B cell (primary cell): Measurements from ENCODE around the gene PLEKHH1. TPM values are rescaled to one million over a fixed set of nuclear protein-coding genes. Genes with fewer than 3 reads are reported as not detected.

ENCODE experiments used
- ATAC-seq: fragments of 200-7000 bp; cut with Tn5 transposase; one replicate; pipeline ENCODE4 v1.10.0; 2021; ENCODE audit warnings: low read depth, mild to moderate bottlenecking, moderate number of reproducible peaks, moderate library complexity
- CTCF ChIA-PET: fragments of 350-600 bp; sonication (Branson Sonifier 250); formaldehyde crosslinking; loops from one replicate; lab custom pipeline; 2021; ENCODE audit warnings: antibody characterized with exemption, inconsistent platforms; lab: Charles Lee
- POLR2A ChIA-PET: fragments of 350-600 bp; sonication (Branson Sonifier 250); formaldehyde crosslinking; loops from one replicate; lab custom pipeline; 2021; ENCODE audit warnings: antibody characterized with exemption; lab: Charles Lee
- DNase-seq: peaks from one replicate; pipeline ENCODE4 v3.0.0; 2013
- H2AFZ ChIP-seq: 2 replicates; pipeline ENCODE4 v1.6.1; 2012; ENCODE audit warnings: mild to moderate bottlenecking, low read depth, low read length; ENCODE audit not compliant: insufficient read depth, poor library complexity, severe bottlenecking
- H3K27ac ChIP-seq, 2 donors: 1 replicate in 1 of 2; 2 replicates in 1 of 2; pipeline ENCODE4 v1.5.1; 2012 to 2013; ENCODE audit warnings: low read length in 2 of 2, mild to moderate bottlenecking in 2 of 2, moderate library complexity in 1 of 2
- H3K27me3 ChIP-seq, 4 experiments: fragments of 200-600 bp in 1 of 4; sonication (generic) in 1 of 4; replicated peaks in 1 of 4; 1 replicate in 2 of 4; 2 replicates in 2 of 4; pipeline versions ENCODE4 v1.6.1 to v1.7.0; 2013 to 2016; ENCODE audit warnings: low read length in 3 of 4, mild to moderate bottlenecking in 2 of 4, mixed read lengths in 1 of 4, moderate library complexity in 1 of 4; ENCODE audit not compliant: insufficient read depth in 4 of 4, control insufficient read depth in 3 of 4; ENCODE audit errors: control extremely low read depth in 1 of 4
- H3K36me3 ChIP-seq, 2 experiments: replicated peaks in 1 of 2; 1 replicate in 1 of 2; 2 replicates in 1 of 2; pipeline versions ENCODE4 v1.6.1 to v1.7.1; 2013; ENCODE audit warnings: low read length in 1 of 2; ENCODE audit not compliant: insufficient read depth in 2 of 2, control insufficient read depth in 1 of 2; ENCODE audit errors: control extremely low read depth in 1 of 2, extremely low read depth in 1 of 2
- H3K4me1 ChIP-seq, 2 donors: fragments of 200-600 bp in 1 of 2; sonication (generic) in 1 of 2; 1 replicate in 1 of 2; 2 replicates in 1 of 2; pipeline versions ENCODE4 v1.5.1 to v1.6.1; 2013 to 2017; ENCODE audit warnings: low read length in 2 of 2; ENCODE audit not compliant: control insufficient read depth in 2 of 2, insufficient read depth in 2 of 2
- H3K4me2 ChIP-seq: replicated peaks from 2 replicates; pipeline ENCODE3; 2012; ENCODE audit warnings: mild to moderate bottlenecking, low read depth, low read length; ENCODE audit not compliant: poor library complexity, severe bottlenecking
- H3K4me3 ChIP-seq, 5 experiments: fragments of 200-600 bp in 1 of 5; sonication (generic) in 1 of 5; 1 replicate in 3 of 5; 2 replicates in 2 of 5; pipeline versions ENCODE4 v1.5.1 to v1.7.0; 2011 to 2016; ENCODE audit warnings: low read length in 4 of 5, mild to moderate bottlenecking in 4 of 5, low read depth in 2 of 5, control low read depth in 1 of 5, moderate library complexity in 1 of 5; ENCODE audit not compliant: insufficient read depth in 1 of 5; ENCODE audit errors: control extremely low read depth in 1 of 5, extremely low read depth in 1 of 5
- H3K79me2 ChIP-seq: fragments of 200-600 bp; sonication (generic); one replicate; pipeline ENCODE4 v1.6.0; 2016; ENCODE audit warnings: low read length; ENCODE audit not compliant: control insufficient read depth, insufficient read depth
- H3K9ac ChIP-seq: fragments of 200-600 bp; sonication (generic); 2 replicates; pipeline ENCODE4 v1.6.1; 2017; ENCODE audit warnings: mild to moderate bottlenecking, low read length, moderate library complexity
- H3K9me3 ChIP-seq, 3 donors: one replicate each; pipeline versions ENCODE4 v1.6.1 to v1.7.1; 2013; ENCODE audit warnings: low read length in 2 of 3; ENCODE audit not compliant: control insufficient read depth in 2 of 3, insufficient read depth in 1 of 3; ENCODE audit errors: control extremely low read depth in 1 of 3
- H4K20me1 ChIP-seq: 2 replicates; pipeline ENCODE4 v1.6.0; 2012; ENCODE audit warnings: mild to moderate bottlenecking, low read length; ENCODE audit not compliant: insufficient read depth, control insufficient read depth, poor library complexity, severe bottlenecking
- H3K27ac Mint-ChIP-seq: one replicate; pipeline ENCODE4 v1.8.0; 2021; ENCODE audit warnings: mixed read lengths
- H3K27me3 Mint-ChIP-seq: one replicate; pipeline ENCODE4 v1.8.0; 2021; ENCODE audit warnings: mixed read lengths
- H3K4me1 Mint-ChIP-seq: one replicate; pipeline ENCODE4 v1.8.0; 2021; ENCODE audit warnings: mixed read lengths
- H3K4me3 Mint-ChIP-seq: one replicate; pipeline ENCODE4 v1.8.0; 2021; ENCODE audit warnings: mixed read lengths
- H3K9me3 Mint-ChIP-seq: one replicate; pipeline ENCODE4 v1.8.0; 2022; ENCODE audit warnings: mixed read lengths; ENCODE audit not compliant: insufficient read depth
- CTCF ChIP-seq: fragments of 200-600 bp; IDR thresholded peaks from one replicate; pipeline ENCODE4 v1.8.0; 2022; ENCODE audit warnings: antibody characterized with exemption, mild to moderate bottlenecking
- EZH2 ChIP-seq: IDR thresholded peaks from 2 replicates; pipeline ENCODE4 v1.6.1; 2012; ENCODE audit warnings: borderline replicate concordance, low read depth, mild to moderate bottlenecking, moderate library complexity, low read length; ENCODE audit not compliant: insufficient read depth, poor library complexity, severe bottlenecking
- WGBS: methylation state at CpG from one replicate; pipeline ENCODE4 v1.1.5; 2013; ENCODE audit warnings: missing lambda C conversion rate; ENCODE audit not compliant: insufficient coverage; 5-methylcytosine and 5-hydroxymethylcytosine counted together
- intact Hi-C: fragments of 100-400 bp; cut with micrococcal nuclease; formaldehyde crosslinking; loops from one replicate; pipeline ENCODE4 v1.10.0; 2022
- polyA plus RNA-seq: library from polyadenylated mRNA; depleted of rRNA; stranded (reverse); fragments of >200 nt; gene quantifications from 2 replicates; pipeline ENCODE4 v1.2.3, GENCODE V29; 2012
- total RNA-seq, 2 donors: library from RNA; stranded (reverse); fragments of 120-200 nt in 1 of 2; gene quantifications; 1 replicate in 1 of 2; 2 replicates in 1 of 2; pipeline versions ENCODE4 v1.2.3 to v1.2.4, GENCODE V29; 2013 to 2022

The PLEKHH1 gene
- total and polyA plus RNA-seq, 2 donors (not counting 1 experiment from before 2014, with no cell fraction given): 0.17 to 0.37 TPM

- Mint-ChIP-seq H3K27ac (no peak overlapping the region), H3K27me3 (no peaks in the 10 kb centered on the region), H3K4me3 (no peak overlapping the region), H3K4me1 (peaks cover 16% of the 10 kb centered on the region), H3K9me3 (no peaks in the 10 kb centered on the region)
- TF ChIP-seq EZH2: no peak
- no peak for TF ChIP-seq CTCF
- H3K4me1 ChIP-seq: peaks cover 12 to 13% of the 10 kb centered on the region in 2 donors
- no peak overlapping the region for H3K27ac ChIP-seq
- DNase-seq (no peak), ATAC-seq (no peak)
- CTCF ChIA-PET: no interaction called here
- POLR2A ChIA-PET: no interaction called here
- H3K36me3 ChIP-seq: no peaks in the 10 kb centered on the region
- no peaks in the 10 kb centered on the region for H3K79me2 ChIP-seq
- no peak overlapping the region for H3K4me2 ChIP-seq
- no peaks in the 10 kb centered on the region for H3K27me3 ChIP-seq
- no peak overlapping the region for H2AFZ ChIP-seq
- H3K9ac ChIP-seq: no peak overlapping the region
- intact Hi-C loops: no loop called here
- 92% methylated on average over 5 of the region's 5 CpGs for WGBS
- H3K9me3 ChIP-seq: no peaks in the 10 kb centered on the region
- no peak overlapping the region for H3K4me3 ChIP-seq
- H4K20me1 ChIP-seq: no peaks in the 10 kb centered on the region
Observed at GRCh38 chr14:67607646-67608045, 74.6 kb downstream of the PLEKHH1 start.

DNA sequence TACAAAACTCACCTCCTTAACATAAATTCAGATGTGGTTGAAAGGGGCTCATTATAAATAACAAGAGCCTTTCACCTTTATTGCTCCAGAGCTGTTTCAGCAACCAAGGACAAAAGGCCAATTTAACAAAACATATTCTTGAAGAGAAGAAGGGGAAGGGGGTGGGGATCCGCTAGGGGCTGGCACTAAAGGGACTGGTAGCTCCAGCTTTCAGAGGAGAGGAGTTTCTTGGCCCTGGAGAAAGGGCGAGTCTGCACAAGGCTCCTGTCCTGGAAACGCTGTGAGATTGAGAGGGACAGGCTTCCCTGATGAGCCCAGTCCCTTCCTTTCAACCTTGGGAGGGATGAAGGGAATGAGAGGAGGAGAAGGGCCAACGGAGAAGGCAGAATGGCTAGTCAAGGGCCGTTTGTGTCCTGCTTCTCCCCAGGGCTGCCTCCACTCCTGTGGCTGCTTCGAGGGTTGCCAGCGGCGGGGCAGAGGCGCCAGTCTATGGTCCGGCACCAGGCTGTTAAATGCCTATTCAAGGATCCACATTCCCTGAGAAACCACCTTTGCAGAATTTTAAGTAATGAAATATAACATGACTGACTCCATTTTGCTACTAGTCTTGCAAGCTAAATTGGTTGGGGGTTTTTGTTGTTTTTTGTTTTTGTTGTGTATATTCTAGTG, 76.7 kb downstream of the PLEKHH1 start:
- no peaks in the 10 kb centered on the region for H3K4me1 ChIP-seq
- CTCF ChIA-PET: interaction anchor here (1.5 kb wide), 1 partner anchor 25 kb away, joined by 3 read pairs; no protein-coding TSS in a partner anchor
- no peak overlapping the region for H3K4me3 Mint-ChIP-seq

More for the DNA sequence above, 76.7 kb downstream of the PLEKHH1 start:
- Histone ChIP-seq H4K20me1 (no peaks in the 10 kb centered on the region), H3K4me3 (no peak overlapping the region), H3K9ac (no peak overlapping the region), H3K4me2 (no peak overlapping the region), H3K36me3 (no peaks in the 10 kb centered on the region), H3K9me3 (no peaks in the 10 kb centered on the region), H3K79me2 (no peaks in the 10 kb centered on the region), H3K27me3 (no peaks in the 10 kb centered on the region), H2AFZ (no peak overlapping the region), H3K27ac (no peak overlapping the region)
- DNase-seq (no peak), ATAC-seq (no peak)
- 87% methylated on average over 8 of the region's 10 CpGs for WGBS
- no peaks in the 10 kb centered on the region for H3K9me3 Mint-ChIP-seq
- POLR2A ChIA-PET: no interaction called here
- no peaks in the 10 kb centered on the region for H3K27me3 Mint-ChIP-seq
- peaks cover 2% of the 10 kb centered on the region for H3K4me1 Mint-ChIP-seq
- TF ChIP-seq EZH2 (no peak), CTCF (no peak)
- intact Hi-C loops: no loop called here
- no peak overlapping the region for H3K27ac Mint-ChIP-seq
